SK-N-SH (cell line): ENCODE results near the gene PPP1R9B.

Experiments
- CHD2 ChIP-seq: fragments of 150-350 bp; IDR thresholded peaks from 2 replicates; pipeline ENCODE4 v1.6.1; 2018; ENCODE audit warnings: low read length; ENCODE audit not compliant: partially characterized antibody
- ELF1 ChIP-seq: IDR thresholded peaks from 2 replicates; pipeline ENCODE4 v1.4.0; 2012
- EZH2phosphoT487 ChIP-seq: fragments of 200-600 bp; sonication (generic); IDR thresholded peaks from 2 replicates; pipeline ENCODE4 v1.6.1; 2017; ENCODE audit warnings: low read depth, mixed run types, mild to moderate bottlenecking, antibody characterized with exemption, moderate library complexity, borderline replicate concordance
- FOXM1 ChIP-seq: IDR thresholded peaks from 2 replicates; pipeline ENCODE4 v1.4.0; 2012; ENCODE audit warnings: low read depth, mild to moderate bottlenecking
- POLR2AphosphoS5 ChIP-seq: IDR thresholded peaks from 2 replicates; pipeline ENCODE4 v1.6.1; 2012; ENCODE audit warnings: low read depth, low read length
- RCOR1 ChIP-seq: fragments of 150-350 bp; IDR thresholded peaks from 2 replicates; pipeline ENCODE4 v1.6.1; 2017; ENCODE audit warnings: antibody characterized with exemption, low read length
- RFX5 ChIP-seq: IDR thresholded peaks from 2 replicates; pipeline ENCODE4 v1.6.1; 2012; ENCODE audit warnings: mild to moderate bottlenecking, improper control_type of control experiment, low read length
- SIN3A ChIP-seq: IDR thresholded peaks from 2 replicates; pipeline ENCODE4 v1.6.1; 2012; ENCODE audit warnings: low read depth, mild to moderate bottlenecking, low read length, moderate library complexity, borderline replicate concordance
- TAF1 ChIP-seq: IDR thresholded peaks from 2 replicates; pipeline ENCODE4 v1.6.1; 2012; ENCODE audit warnings: low read depth, mild to moderate bottlenecking, low read length, moderate library complexity, borderline replicate concordance
- YY1 ChIP-seq: IDR thresholded peaks from 2 replicates; pipeline ENCODE4 v1.4.0; 2012; ENCODE audit warnings: low read depth, mild to moderate bottlenecking
- TF ChIP-seq, protein P1 (sequence below): IDR thresholded peaks from 2 replicates; pipeline ENCODE4 v1.4.0; 2012; ENCODE audit warnings: low read depth, borderline replicate concordance
- TF ChIP-seq, protein P2 (sequence below): fragments of 200-600 bp; sonication (generic); IDR thresholded peaks from 2 replicates; pipeline ENCODE4 v1.6.1; 2017; ENCODE audit warnings: antibody characterized with exemption, mild to moderate bottlenecking, moderate library complexity
- TF ChIP-seq, protein P3 (sequence below): IDR thresholded peaks from 2 replicates; pipeline ENCODE4 v1.4.0; 2012; ENCODE audit warnings: low read depth, borderline replicate concordance
- TF ChIP-seq, protein P4 (sequence below): IDR thresholded peaks from 2 replicates; pipeline ENCODE4 v1.6.1; 2012; ENCODE audit warnings: mild to moderate bottlenecking, low read depth, low read length, moderate library complexity

DNA sequence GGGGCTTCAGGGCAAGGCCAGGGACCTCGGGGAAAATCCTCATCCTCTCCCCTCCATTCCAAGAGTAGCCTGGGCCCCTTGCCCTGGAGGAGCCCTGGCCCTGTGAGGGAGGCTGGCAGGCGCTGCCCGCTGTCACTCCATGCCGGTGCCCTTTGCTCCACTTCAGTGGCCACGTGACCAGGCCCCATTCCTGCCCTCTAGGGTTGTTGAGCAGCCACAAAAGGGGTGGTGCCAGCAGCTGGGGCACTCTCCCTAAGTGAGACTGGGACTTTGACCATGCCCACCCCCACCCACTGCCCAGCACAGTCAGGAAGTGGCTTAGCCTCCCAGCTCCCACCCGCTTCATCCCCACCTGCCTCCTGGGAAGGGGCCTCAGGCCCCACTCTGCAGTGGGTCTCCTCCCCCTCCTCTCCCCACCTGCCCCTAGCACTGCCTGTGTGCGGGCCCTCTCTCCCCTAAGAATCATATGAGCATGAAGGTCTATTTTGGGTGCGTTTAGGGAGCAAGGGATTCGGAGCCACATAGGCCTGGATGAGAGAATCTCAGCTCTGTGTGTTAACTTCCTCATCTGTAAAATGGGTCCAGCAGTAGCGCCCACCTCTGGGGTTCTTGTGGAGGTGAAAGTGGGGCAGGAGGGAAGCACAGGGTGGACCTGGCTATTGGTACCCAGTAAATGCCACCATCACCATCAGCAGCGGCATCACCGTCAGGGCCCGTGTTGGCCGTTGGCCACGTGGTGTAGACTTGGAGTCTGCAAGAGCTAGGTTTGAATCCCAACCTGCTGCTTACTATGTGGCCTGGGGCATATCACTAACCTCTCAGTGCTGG is 48.1 kb downstream of the PPP1R9B start:
- TF ChIP-seq TAF1 (no peak), CHD2 (no peak), RCOR1 (no peak), POLR2AphosphoS5 (no peak), FOXM1 (no peak), RFX5 (no peak), SIN3A (no peak), ELF1 (no peak), YY1 (no peak), EZH2phosphoT487 (no peak)
- TF ChIP-seq, protein P1, sequence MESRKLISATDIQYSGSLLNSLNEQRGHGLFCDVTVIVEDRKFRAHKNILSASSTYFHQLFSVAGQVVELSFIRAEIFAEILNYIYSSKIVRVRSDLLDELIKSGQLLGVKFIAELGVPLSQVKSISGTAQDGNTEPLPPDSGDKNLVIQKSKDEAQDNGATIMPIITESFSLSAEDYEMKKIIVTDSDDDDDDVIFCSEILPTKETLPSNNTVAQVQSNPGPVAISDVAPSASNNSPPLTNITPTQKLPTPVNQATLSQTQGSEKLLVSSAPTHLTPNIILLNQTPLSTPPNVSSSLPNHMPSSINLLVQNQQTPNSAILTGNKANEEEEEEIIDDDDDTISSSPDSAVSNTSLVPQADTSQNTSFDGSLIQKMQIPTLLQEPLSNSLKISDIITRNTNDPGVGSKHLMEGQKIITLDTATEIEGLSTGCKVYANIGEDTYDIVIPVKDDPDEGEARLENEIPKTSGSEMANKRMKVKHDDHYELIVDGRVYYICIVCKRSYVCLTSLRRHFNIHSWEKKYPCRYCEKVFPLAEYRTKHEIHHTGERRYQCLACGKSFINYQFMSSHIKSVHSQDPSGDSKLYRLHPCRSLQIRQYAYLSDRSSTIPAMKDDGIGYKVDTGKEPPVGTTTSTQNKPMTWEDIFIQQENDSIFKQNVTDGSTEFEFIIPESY, result no peak
- TF ChIP-seq, protein P2, sequence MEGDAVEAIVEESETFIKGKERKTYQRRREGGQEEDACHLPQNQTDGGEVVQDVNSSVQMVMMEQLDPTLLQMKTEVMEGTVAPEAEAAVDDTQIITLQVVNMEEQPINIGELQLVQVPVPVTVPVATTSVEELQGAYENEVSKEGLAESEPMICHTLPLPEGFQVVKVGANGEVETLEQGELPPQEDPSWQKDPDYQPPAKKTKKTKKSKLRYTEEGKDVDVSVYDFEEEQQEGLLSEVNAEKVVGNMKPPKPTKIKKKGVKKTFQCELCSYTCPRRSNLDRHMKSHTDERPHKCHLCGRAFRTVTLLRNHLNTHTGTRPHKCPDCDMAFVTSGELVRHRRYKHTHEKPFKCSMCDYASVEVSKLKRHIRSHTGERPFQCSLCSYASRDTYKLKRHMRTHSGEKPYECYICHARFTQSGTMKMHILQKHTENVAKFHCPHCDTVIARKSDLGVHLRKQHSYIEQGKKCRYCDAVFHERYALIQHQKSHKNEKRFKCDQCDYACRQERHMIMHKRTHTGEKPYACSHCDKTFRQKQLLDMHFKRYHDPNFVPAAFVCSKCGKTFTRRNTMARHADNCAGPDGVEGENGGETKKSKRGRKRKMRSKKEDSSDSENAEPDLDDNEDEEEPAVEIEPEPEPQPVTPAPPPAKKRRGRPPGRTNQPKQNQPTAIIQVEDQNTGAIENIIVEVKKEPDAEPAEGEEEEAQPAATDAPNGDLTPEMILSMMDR, result no peak
- TF ChIP-seq, protein P3, sequence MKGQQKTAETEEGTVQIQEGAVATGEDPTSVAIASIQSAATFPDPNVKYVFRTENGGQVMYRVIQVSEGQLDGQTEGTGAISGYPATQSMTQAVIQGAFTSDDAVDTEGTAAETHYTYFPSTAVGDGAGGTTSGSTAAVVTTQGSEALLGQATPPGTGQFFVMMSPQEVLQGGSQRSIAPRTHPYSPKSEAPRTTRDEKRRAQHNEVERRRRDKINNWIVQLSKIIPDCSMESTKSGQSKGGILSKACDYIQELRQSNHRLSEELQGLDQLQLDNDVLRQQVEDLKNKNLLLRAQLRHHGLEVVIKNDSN, result no peak
- TF ChIP-seq, protein P4, sequence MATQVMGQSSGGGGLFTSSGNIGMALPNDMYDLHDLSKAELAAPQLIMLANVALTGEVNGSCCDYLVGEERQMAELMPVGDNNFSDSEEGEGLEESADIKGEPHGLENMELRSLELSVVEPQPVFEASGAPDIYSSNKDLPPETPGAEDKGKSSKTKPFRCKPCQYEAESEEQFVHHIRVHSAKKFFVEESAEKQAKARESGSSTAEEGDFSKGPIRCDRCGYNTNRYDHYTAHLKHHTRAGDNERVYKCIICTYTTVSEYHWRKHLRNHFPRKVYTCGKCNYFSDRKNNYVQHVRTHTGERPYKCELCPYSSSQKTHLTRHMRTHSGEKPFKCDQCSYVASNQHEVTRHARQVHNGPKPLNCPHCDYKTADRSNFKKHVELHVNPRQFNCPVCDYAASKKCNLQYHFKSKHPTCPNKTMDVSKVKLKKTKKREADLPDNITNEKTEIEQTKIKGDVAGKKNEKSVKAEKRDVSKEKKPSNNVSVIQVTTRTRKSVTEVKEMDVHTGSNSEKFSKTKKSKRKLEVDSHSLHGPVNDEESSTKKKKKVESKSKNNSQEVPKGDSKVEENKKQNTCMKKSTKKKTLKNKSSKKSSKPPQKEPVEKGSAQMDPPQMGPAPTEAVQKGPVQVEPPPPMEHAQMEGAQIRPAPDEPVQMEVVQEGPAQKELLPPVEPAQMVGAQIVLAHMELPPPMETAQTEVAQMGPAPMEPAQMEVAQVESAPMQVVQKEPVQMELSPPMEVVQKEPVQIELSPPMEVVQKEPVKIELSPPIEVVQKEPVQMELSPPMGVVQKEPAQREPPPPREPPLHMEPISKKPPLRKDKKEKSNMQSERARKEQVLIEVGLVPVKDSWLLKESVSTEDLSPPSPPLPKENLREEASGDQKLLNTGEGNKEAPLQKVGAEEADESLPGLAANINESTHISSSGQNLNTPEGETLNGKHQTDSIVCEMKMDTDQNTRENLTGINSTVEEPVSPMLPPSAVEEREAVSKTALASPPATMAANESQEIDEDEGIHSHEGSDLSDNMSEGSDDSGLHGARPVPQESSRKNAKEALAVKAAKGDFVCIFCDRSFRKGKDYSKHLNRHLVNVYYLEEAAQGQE, result no peak
